Endothelial cell of umbilical vein (primary cell): Measurements from ENCODE around the gene LRP1B. TPM values are rescaled to one million over a fixed set of nuclear protein-coding genes. Genes with fewer than 3 reads are reported as not detected.

ENCODE experiments used
- BruUV-seq: library from RNA; stranded (reverse); fragments of 400-500 nt; replicated peaks from 2 replicates; lab custom pipeline; 2021; lab: Mats Ljungman, UMichigan
- CTCF ChIA-PET: fragments of 300-600, 350-600 bp; sonication (Branson Sonifier 250); formaldehyde crosslinking; loops from one replicate; lab custom pipeline; 2021; ENCODE audit warnings: antibody characterized with exemption, inconsistent platforms; lab: Charles Lee
- POLR2A ChIA-PET: fragments of 300-600, 350-600 bp; sonication (Branson Sonifier 250); formaldehyde crosslinking; loops from one replicate; lab custom pipeline; 2021; ENCODE audit warnings: antibody characterized with exemption, inconsistent platforms; lab: Charles Lee
- DNase-seq: peaks from one replicate; pipeline ENCODE4 v3.0.0-alpha.2; 2011; ENCODE audit warnings: low read depth, low spot score
- FAIRE-seq: peaks from 2 replicates; lab custom pipeline; 2011; peaks lifted over from hg19 to GRCh38; lab: Jason Lieb, UNC
- H2AFZ ChIP-seq: 2 replicates; pipeline ENCODE4 v1.6.0; 2012; ENCODE audit warnings: low read depth, low read length, control low read depth, inconsistent platforms
- H3K27ac ChIP-seq: 2 replicates; pipeline ENCODE4 v1.5.1; 2011; ENCODE audit warnings: low read depth, mild to moderate bottlenecking, control low read depth, low read length, moderate library complexity; ENCODE audit not compliant: insufficient read depth
- H3K27me3 ChIP-seq, 2 experiments: 2 replicates each; pipeline versions ENCODE4 v1.6.0 to v1.6.1; 2011; ENCODE audit warnings: low read length in 2 of 2, mixed read lengths in 1 of 2; ENCODE audit not compliant: control insufficient read depth in 2 of 2, insufficient read depth in 2 of 2
- H3K36me3 ChIP-seq, 2 experiments: 2 replicates in 1 of 2; 3 replicates in 1 of 2; pipeline ENCODE4 v1.5.1; 2011; ENCODE audit warnings: low read length in 2 of 2, mild to moderate bottlenecking in 1 of 2, moderate library complexity in 1 of 2; ENCODE audit not compliant: control insufficient read depth in 2 of 2, insufficient read depth in 2 of 2; ENCODE audit errors: extremely low read depth in 1 of 2
- H3K4me1 ChIP-seq: 3 replicates; pipeline ENCODE4 v1.5.1; 2011; ENCODE audit warnings: mild to moderate bottlenecking, low read length; ENCODE audit not compliant: control insufficient read depth, insufficient read depth; ENCODE audit errors: extremely low read depth
- H3K4me2 ChIP-seq: 2 replicates; pipeline ENCODE4 v1.6.1; 2011; ENCODE audit warnings: low read length, control low read depth, mixed read lengths; ENCODE audit not compliant: insufficient read depth
- H3K4me3 ChIP-seq, 3 experiments: fragments of 200-600 bp in 1 of 3; sonication (generic), shearing (Covaris generic) in 1 of 3; replicated peaks in 1 of 3; 2 replicates each; pipeline ENCODE4 v1.5.1; 2011 to 2016; ENCODE audit warnings: control low read depth in 3 of 3, low read length in 3 of 3, mild to moderate bottlenecking in 2 of 3, inconsistent platforms in 1 of 3, low read depth in 1 of 3, moderate library complexity in 1 of 3; ENCODE audit not compliant: insufficient read depth in 1 of 3
- H3K79me2 ChIP-seq: 2 replicates; pipeline ENCODE4 v1.6.0; 2012; ENCODE audit warnings: low read length, inconsistent platforms; ENCODE audit not compliant: control insufficient read depth, insufficient read depth
- H3K9ac ChIP-seq: replicated peaks from 2 replicates; pipeline ENCODE3; 2011; ENCODE audit warnings: low read length, control low read depth; ENCODE audit not compliant: insufficient read depth; ENCODE audit errors: extremely low read depth
- H3K9me1 ChIP-seq: replicated peaks from 3 replicates; pipeline ENCODE4 v1.6.0; 2011; ENCODE audit warnings: mild to moderate bottlenecking, low read length; ENCODE audit not compliant: control insufficient read depth, insufficient read depth; ENCODE audit errors: extremely low read depth
- H3K9me3 ChIP-seq: replicated peaks from 2 replicates; pipeline ENCODE4 v1.5.1; 2012; ENCODE audit warnings: low read length, inconsistent platforms; ENCODE audit not compliant: control insufficient read depth, insufficient read depth
- H4K20me1 ChIP-seq: replicated peaks from 2 replicates; pipeline ENCODE3; 2011; ENCODE audit warnings: mild to moderate bottlenecking, low read length; ENCODE audit not compliant: control insufficient read depth, insufficient read depth; ENCODE audit errors: extremely low read depth
- EZH2 ChIP-seq: IDR thresholded peaks from 2 replicates; pipeline ENCODE4 v1.6.1; 2012; ENCODE audit warnings: borderline replicate concordance, low read depth, mild to moderate bottlenecking, moderate library complexity, low read length, inconsistent platforms; ENCODE audit not compliant: severe bottlenecking
- FOS ChIP-seq: IDR thresholded peaks from 2 replicates; pipeline ENCODE4 v1.6.1; 2011; ENCODE audit warnings: mild to moderate bottlenecking, low read length, moderate library complexity, borderline replicate concordance; ENCODE audit not compliant: insufficient read depth
- GATA2 ChIP-seq: IDR thresholded peaks from 2 replicates; pipeline ENCODE4 v1.7.0; 2011; ENCODE audit warnings: low read depth, mild to moderate bottlenecking, moderate library complexity, mixed read lengths, low read length; ENCODE audit not compliant: insufficient read length, insufficient read depth
- JUN ChIP-seq: IDR thresholded peaks from 2 replicates; pipeline ENCODE4 v1.6.1; 2011; ENCODE audit warnings: borderline replicate concordance, low read depth; ENCODE audit not compliant: insufficient read length, insufficient read depth
- MYC ChIP-seq: IDR thresholded peaks from one replicate; pipeline ENCODE4 v1.6.1; 2011; ENCODE audit warnings: mild to moderate bottlenecking, low read depth, low read length
- POLR2A ChIP-seq: IDR thresholded peaks from 2 replicates; pipeline ENCODE4 v1.6.1; 2012; ENCODE audit warnings: low read depth, mild to moderate bottlenecking, control low read depth, low read length
- POLR2AphosphoS5 ChIP-seq: IDR thresholded peaks from 2 replicates; pipeline ENCODE4 v1.6.1; 2012; ENCODE audit warnings: low read depth, mild to moderate bottlenecking, control low read depth, low read length, moderate library complexity; ENCODE audit not compliant: insufficient read depth
- dilution Hi-C: fragments of 300-500 bp; cut with MboI; formaldehyde crosslinking; loops from one replicate; pipeline ENCODE4 v1.15.0; 2019; ENCODE audit warnings: low sequenced_read_pairs; ENCODE audit not compliant: extremely low pct_ligation_motif_present
- intact Hi-C: fragments of 100-400 bp; cut with micrococcal nuclease; formaldehyde crosslinking; loops from one replicate; pipeline ENCODE4 v1.10.0; 2022
- polyA plus RNA-seq, 4 experiments: library from polyadenylated mRNA; depleted of rRNA in 3 of 4; stranded (reverse) in 3 of 4; unstranded in 1 of 4; fragments of >200 nt; gene quantifications; 2 replicates each; pipeline versions ENCODE4 v1.2.1 to v1.2.3, GENCODE V29; 2011 to 2012; ENCODE audit warnings: missing spikeins in 1 of 4
- total RNA-seq: library from RNA; stranded (reverse); gene quantifications from 2 replicates; pipeline ENCODE4 v1.2.3, GENCODE V29; 2021
- TF ChIP-seq, protein P1 (sequence below): IDR thresholded peaks from 2 replicates; pipeline ENCODE4 v1.6.1; 2011; ENCODE audit not compliant: insufficient read depth, insufficient read length
- TF ChIP-seq, protein P2 (sequence below), 2 donors: IDR thresholded peaks; 1 replicate in 1 of 2; 2 replicates in 1 of 2; pipeline ENCODE4 v1.5.1; 2011; ENCODE audit warnings: low read length in 2 of 2, mild to moderate bottlenecking in 2 of 2, moderate library complexity in 2 of 2, control low read depth in 1 of 2, inconsistent platforms in 1 of 2, low read depth in 1 of 2; ENCODE audit not compliant: insufficient read depth in 1 of 2; ENCODE audit errors: extremely low read depth in 1 of 2

Gene LRP1B
- total and polyA plus RNA-seq, 2 donors (not counting 3 experiments of a cell fraction or from before 2014, with no cell fraction given): 0.03 to 0.07 TPM

DNA sequence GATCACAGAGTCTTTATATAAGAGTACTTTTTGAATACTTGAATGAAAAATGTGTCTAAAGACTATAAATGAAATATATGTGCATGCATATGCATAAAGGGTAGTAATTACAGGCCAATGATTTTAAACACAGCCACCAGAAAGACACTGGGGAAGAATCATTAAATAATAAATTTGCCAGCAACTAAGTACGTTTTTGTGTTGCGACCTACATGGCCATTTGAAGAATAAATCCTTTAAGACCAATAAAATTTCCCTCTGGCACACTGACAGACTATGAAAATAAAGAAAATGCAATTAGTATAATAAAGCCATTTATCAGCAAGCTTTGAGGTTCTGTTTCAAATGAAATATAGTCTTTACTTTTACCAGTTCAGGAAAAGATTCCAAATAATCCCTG lies 1413.3 kb downstream of the LRP1B start:
- H3K79me2 ChIP-seq: no peaks in the 10 kb centered on the region
- TF ChIP-seq FOS (no peak), POLR2A (no peak), JUN (no peak), EZH2 (no peak), GATA2 (no peak), MYC (no peak), POLR2AphosphoS5 (no peak)
- TF ChIP-seq, protein P1, sequence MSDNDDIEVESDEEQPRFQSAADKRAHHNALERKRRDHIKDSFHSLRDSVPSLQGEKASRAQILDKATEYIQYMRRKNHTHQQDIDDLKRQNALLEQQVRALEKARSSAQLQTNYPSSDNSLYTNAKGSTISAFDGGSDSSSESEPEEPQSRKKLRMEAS: no peak
- TF ChIP-seq, protein P2, sequence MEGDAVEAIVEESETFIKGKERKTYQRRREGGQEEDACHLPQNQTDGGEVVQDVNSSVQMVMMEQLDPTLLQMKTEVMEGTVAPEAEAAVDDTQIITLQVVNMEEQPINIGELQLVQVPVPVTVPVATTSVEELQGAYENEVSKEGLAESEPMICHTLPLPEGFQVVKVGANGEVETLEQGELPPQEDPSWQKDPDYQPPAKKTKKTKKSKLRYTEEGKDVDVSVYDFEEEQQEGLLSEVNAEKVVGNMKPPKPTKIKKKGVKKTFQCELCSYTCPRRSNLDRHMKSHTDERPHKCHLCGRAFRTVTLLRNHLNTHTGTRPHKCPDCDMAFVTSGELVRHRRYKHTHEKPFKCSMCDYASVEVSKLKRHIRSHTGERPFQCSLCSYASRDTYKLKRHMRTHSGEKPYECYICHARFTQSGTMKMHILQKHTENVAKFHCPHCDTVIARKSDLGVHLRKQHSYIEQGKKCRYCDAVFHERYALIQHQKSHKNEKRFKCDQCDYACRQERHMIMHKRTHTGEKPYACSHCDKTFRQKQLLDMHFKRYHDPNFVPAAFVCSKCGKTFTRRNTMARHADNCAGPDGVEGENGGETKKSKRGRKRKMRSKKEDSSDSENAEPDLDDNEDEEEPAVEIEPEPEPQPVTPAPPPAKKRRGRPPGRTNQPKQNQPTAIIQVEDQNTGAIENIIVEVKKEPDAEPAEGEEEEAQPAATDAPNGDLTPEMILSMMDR (IDR thresholded peaks at IDR 0.05; ENCODE audit: extremely low read depth in 1 of 2, insufficient read depth in 1 of 2, low read depth in 1 of 2, low read length in 2 of 2): no peak
- H3K27ac ChIP-seq: no peak overlapping the region
- H3K9ac ChIP-seq: no peak overlapping the region
- intact Hi-C loops: no loop called here
- no peaks in the 10 kb centered on the region for H3K9me1 ChIP-seq
- no peak overlapping the region for H2AFZ ChIP-seq
- ChIA-PET POLR2A (no interaction called here), CTCF (no interaction called here)
- no peaks in the 10 kb centered on the region for H3K36me3 ChIP-seq
- dilution Hi-C loops: no loop called here
- no peaks in the 10 kb centered on the region for H3K9me3 ChIP-seq
- FAIRE-seq: no peak
- H3K27me3 ChIP-seq: no peaks in the 10 kb centered on the region
- H4K20me1 ChIP-seq: no peaks in the 10 kb centered on the region
- no peaks in the 10 kb centered on the region for H3K4me1 ChIP-seq
- H3K4me3 ChIP-seq: no peak overlapping the region
- DNase-seq: no peak
- no peak overlapping the region for H3K4me2 ChIP-seq
- BruUV-seq: no TSS peak
